ENCODE results near the gene TMEM115.

Gene TMEM115

GRCh38 chr3:50378757-50379156 lies 19.4 kb upstream of the TMEM115 start:
- no peak for DNase-seq (ENCODE audit: low spot score)
- no peak for TF ChIP-seq CTCF (IDR thresholded peaks at IDR 0.05; ENCODE audit: borderline replicate concordance, control extremely low read depth, extremely low read depth, insufficient read depth, missing control alignments)
- in situ Hi-C loops (cut with MboI; ENCODE audit: low sequenced_read_pairs, unreplicated experiment): no loop called here

- DNase-seq (ENCODE audit: low spot score): no peak
- in situ Hi-C loops (cut with MboI; ENCODE audit: low sequenced_read_pairs, unreplicated experiment): no loop called here
- TF ChIP-seq CTCF (IDR thresholded peaks at IDR 0.05; ENCODE audit: borderline replicate concordance, control extremely low read depth, extremely low read depth, insufficient read depth, missing control alignments): no peak
Observed at GRCh38 chr3:50378024-50378423, 18.7 kb upstream of the TMEM115 start.

DNA sequence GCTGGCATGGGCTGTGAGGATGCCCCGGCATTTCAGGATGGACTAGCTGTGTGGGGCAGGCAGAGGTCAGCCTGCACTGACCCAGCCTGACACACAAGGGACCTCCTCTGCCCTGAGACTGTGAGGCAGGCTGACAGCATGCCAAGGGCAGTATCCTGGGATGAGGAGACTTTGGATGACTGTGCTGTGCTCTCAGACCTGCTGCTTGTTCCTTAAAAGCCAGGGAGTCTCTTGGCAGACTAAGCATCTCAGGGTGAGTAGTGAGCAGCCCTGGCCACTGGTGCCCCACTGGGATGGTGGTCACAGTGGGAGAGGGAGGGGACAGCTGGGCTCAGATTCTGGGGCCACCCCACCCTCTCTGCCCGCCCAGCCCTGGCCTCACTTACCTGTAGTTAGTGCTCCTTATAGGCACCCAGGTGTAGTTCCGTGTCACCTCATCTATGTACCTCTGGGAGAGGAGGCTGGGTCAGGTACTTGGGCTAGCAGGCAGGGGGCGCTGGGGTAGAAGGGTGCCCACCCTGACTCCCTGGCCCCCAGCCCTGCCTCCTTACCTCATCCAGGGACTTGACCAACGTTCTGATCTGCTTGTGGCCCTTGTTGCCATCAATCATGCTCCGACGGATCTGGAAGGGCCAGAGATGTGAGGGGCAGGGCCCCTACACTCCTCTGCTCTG lies 16.1 kb upstream of the TMEM115 start:
- TF ChIP-seq CTCF (IDR thresholded peaks at IDR 0.05; ENCODE audit: borderline replicate concordance, control extremely low read depth, extremely low read depth, insufficient read depth, missing control alignments): no peak
- no peak for DNase-seq (ENCODE audit: low spot score)
- in situ Hi-C loops (cut with MboI; ENCODE audit: low sequenced_read_pairs, unreplicated experiment): no loop called here

GRCh38 chr3:50374363-50375257 lies 15.3 kb upstream of the TMEM115 start:
- in situ Hi-C loops (cut with MboI; ENCODE audit: low sequenced_read_pairs, unreplicated experiment): no loop called here
- no peak for TF ChIP-seq CTCF (IDR thresholded peaks at IDR 0.05; ENCODE audit: borderline replicate concordance, control extremely low read depth, extremely low read depth, insufficient read depth, missing control alignments)
- no peak for DNase-seq (ENCODE audit: low spot score)

DNA sequence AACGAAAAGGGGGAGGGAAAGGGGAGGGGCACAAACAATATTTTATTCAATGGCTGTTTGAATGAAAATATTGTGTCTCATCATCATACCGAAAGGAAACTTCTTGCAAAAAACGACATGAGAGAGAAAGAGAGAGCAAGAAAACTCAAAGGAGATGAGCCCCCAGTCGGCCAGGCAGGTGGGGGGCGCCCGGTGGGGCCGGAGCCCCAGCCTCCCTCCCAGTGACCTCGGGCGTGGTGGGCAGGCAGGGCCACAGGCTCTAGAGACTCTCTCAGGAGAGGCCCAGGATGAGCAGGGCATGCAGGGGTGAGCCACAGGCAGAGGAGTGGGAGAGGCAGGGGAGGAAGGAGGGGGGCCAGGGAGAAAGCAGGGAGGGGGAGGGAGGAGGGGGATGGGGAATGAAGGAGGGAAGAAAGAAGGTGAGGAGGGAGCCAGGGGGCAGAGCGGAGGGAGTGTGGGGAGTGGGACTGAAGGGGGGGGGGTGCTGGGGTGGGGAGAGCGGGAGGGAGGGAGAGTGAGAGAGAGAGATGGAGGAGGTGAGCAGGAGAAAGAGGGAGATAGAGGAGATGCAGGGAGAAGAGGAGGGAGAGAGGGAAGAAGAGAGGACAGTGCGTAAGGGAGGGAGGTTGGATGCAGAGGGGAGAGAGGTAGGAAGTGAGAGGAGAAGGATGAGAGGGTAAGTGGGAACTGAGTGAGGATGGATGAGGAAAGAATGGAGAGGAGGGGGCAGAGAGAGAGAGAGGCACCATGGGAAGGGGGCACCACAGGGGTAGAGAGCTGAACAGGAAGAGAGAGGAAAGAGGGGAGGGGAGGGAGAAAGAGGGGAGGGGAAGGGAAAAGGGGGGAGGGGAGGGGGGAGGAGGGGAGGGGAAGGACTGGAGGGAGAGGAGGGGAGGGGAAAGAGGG lies 14.1 kb upstream of the TMEM115 start:
- DNase-seq (ENCODE audit: low spot score): no peak
- no peak for TF ChIP-seq CTCF (IDR thresholded peaks at IDR 0.05; ENCODE audit: borderline replicate concordance, control extremely low read depth, extremely low read depth, insufficient read depth, missing control alignments)
- in situ Hi-C loops (cut with MboI; ENCODE audit: low sequenced_read_pairs, unreplicated experiment): no loop called here

- in situ Hi-C loops (cut with MboI; ENCODE audit: low sequenced_read_pairs, unreplicated experiment): no loop called here
- TF ChIP-seq CTCF (IDR thresholded peaks at IDR 0.05; ENCODE audit: borderline replicate concordance, control extremely low read depth, extremely low read depth, insufficient read depth, missing control alignments): no peak
- no peak for DNase-seq (ENCODE audit: low spot score)
Observed at GRCh38 chr3:50372349-50372748, 13.0 kb upstream of the TMEM115 start.

Measured in GM13976 (cell line).